Measurements from ENCODE around the gene TBC1D22A. TPM values are rescaled to one million over a fixed set of nuclear protein-coding genes. Genes with fewer than 3 reads are reported as not detected.

TBC1D22A gene
- total and polyA plus RNA-seq, 10 of the 15 experiments (the other 5 are each of a cell fraction or from before 2014, with no cell fraction given) = 0.63 to 44.7 (median 27.4) TPM

GRCh38 chr22:46881373-46882118 is 119.1 kb downstream of the TBC1D22A start:
- Histone ChIP-seq H3K27ac (ENCODE audit: control insufficient read depth, insufficient read depth) (no peak overlapping the region), H4K20me1 (ENCODE audit: control insufficient read depth, insufficient read depth) (0 out of 2 replicates have a peak, but pooled peaks cover 5% of the 10 kb centered on the region), H3K9me3 (replicated peaks; ENCODE audit: control insufficient read depth, insufficient read depth, low read length) (no peaks in the 10 kb centered on the region), H3K27me3 (replicated peaks in 1 of 2; ENCODE audit: control insufficient read depth in 2 of 2, insufficient read depth in 2 of 2, low read length in 1 of 2) (no peaks in the 10 kb centered on the region), H3K4me1 (ENCODE audit: control insufficient read depth, insufficient read depth, low read length) (no peaks in the 10 kb centered on the region), H3K9ac (ENCODE audit: control insufficient read depth, insufficient read depth, low read length) (no peak overlapping the region), H3K4me2 (ENCODE audit: control insufficient read depth, insufficient read depth) (no peak overlapping the region), H3K4me3 (no peak overlapping the region), H2AFZ (ENCODE audit: control insufficient read depth, low read depth, low read length) (no peak overlapping the region), H3K79me2 (ENCODE audit: control insufficient read depth, insufficient read depth, low read length) (no peaks in the 10 kb centered on the region), H3K36me3 (ENCODE audit: control insufficient read depth in 2 of 2, insufficient read depth in 2 of 2, low read length in 1 of 2) (peaks cover 11 to 13% of the 10 kb centered on the region in 2 experiments)
- ChIA-PET SMC1A (ENCODE audit: uncharacterized antibody, unreplicated experiment) (no interaction called here), CTCF (no interaction called here), POLR2A (no interaction called here), RAD21 (ENCODE audit: unreplicated experiment) (no interaction called here)
- 90% methylated on average over 11 of the region's 11 CpGs for WGBS (ENCODE audit: insufficient coverage, insufficient replicate concordance, low lambda C conversion rate, missing lambda C conversion rate)
- FAIRE-seq (no peak), ATAC-seq (no peak), DNase-seq (ENCODE audit: low read depth, low spot score) (no peak)
- intact Hi-C loops (cut with micrococcal nuclease; ENCODE audit: unreplicated experiment) (no loop called here), in situ Hi-C loops (cut with MboI) (no loop called here)
- BruUV-seq (replicated peaks) = no TSS peak
- TF ChIP-seq IKZF1 (conservative IDR thresholded peaks at IDR 0.05) (no peak), POLR2AphosphoS5 (IDR thresholded peaks at IDR 0.05; ENCODE audit: low read length) (no peak), NRF1 (conservative IDR thresholded peaks at IDR 0.05; ENCODE audit: low read depth, low read length) (no peak), YBX1 (IDR thresholded peaks at IDR 0.05) (no peak), GATAD2B (conservative IDR thresholded peaks at IDR 0.05; ENCODE audit: low read depth) (no peak), REST (IDR thresholded peaks at IDR 0.05; ENCODE audit: low read depth, low read length) (no peak), SIX5 (IDR thresholded peaks at IDR 0.05; ENCODE audit: low read depth, low read length, severe bottlenecking) (no peak), SMC3 (IDR thresholded peaks at IDR 0.05; ENCODE audit: borderline replicate concordance, low read length) (no peak), SMAD1 (IDR thresholded peaks at IDR 0.05; ENCODE audit: low read depth, partially characterized antibody) (no peak), NR2C2 (IDR thresholded peaks at IDR 0.05; ENCODE audit: borderline replicate concordance, control insufficient read depth, insufficient read length, low read depth) (no peak), NFIC (IDR thresholded peaks at IDR 0.05; ENCODE audit: low read depth, low read length) (no peak), CTCF (IDR thresholded peaks at IDR 0.05 in 2 of 3, conservative IDR thresholded peaks at IDR 0.05 in 1 of 3; ENCODE audit: control insufficient read depth in 2 of 3, extremely low read depth in 1 of 3, insufficient read depth in 1 of 3, low read depth in 3 of 3, low read length in 3 of 3) (no peak), NKRF (conservative IDR thresholded peaks at IDR 0.05) (no peak)

Data from GM12878 (cell line).